HG03039 (cell line): ENCODE results near the gene TFAP2E.

Experiments used
- ATAC-seq: cut with Tn5 transposase; IDR thresholded peaks from one replicate; pipeline ENCODE4 v1.9.1; 2021; ENCODE audit warnings: mild to moderate bottlenecking, moderate library complexity; ENCODE audit not compliant: unreplicated experiment

TFAP2E gene

DNA sequence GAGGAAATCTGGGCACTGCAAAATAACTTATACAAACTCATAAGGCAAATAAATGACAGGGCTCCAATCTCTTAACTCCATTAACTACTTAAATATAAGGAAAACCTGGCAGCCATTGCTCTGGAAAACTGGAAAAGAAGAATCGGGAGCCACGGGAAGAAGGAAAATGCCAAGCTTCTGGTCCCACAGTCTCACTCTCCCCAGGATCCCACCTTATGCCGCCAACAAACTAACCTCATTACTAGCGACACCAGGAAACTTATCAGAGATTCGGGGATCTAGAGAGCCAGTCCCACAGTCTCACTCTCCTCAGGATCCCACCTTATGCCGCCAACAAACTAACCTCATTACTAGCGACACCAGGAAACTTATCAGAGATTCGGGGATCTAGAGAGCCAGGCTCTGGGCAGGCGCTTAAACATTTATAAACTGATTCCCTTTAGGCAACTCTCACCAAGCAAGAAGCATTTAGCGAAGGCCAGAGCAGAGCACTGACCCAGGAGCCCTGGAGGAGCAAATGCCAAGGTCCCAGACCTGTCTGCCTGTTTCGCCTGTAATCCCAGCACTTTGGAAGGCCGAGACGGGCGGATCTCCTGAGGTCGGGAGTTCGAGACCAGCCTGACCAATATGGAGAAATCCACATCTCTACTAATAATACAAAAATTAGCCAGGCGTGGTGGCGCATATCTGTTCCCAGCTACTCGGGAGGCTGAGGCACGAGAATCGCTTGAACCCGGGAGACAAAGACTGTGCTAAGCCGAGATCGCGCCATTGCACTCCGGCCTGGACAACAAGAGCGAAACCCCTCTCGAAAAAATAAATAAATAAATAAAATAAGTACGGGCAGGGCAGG, 67.5 kb downstream of the TFAP2E start:
- ATAC-seq, result no peak

DNA sequence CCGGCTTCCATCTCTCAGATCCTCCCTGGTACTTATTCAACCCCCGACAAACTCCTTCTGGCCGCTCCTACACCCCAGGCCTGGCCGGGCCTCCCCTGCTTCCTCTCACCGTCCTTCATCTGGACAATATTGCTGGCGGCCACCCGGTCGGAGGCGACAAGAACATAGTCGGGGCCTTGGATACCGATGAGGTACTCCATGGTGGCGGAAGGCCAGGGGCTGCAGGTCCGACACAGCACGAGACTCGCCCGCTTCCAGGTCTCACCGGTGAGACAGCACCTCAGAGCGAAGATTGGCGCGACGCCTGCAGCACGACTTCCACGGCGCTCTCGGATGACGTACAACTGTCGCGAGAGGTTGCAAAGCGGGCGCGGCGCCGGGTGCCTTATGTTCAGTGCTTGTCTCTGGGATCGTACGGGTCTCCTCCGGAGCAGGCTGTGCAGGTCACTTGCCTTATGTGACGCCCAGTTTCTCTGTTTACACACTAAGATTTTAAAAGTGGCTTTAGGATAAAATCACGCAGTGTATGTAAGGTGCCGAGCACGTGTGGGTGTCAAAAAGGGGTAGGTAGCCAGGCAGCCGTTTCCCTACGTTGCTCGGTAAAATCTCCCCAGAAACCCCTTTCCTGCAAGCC, 68.2 kb downstream of the TFAP2E start, which contains the start of gene PSMB2:
Gene PSMB2 (minus strand): TSS at position 294 of the 634 bp plus-strand sequence. CDS start 94 bp downstream, at position 200.
- ATAC-seq, result peak; percentile 78

DNA sequence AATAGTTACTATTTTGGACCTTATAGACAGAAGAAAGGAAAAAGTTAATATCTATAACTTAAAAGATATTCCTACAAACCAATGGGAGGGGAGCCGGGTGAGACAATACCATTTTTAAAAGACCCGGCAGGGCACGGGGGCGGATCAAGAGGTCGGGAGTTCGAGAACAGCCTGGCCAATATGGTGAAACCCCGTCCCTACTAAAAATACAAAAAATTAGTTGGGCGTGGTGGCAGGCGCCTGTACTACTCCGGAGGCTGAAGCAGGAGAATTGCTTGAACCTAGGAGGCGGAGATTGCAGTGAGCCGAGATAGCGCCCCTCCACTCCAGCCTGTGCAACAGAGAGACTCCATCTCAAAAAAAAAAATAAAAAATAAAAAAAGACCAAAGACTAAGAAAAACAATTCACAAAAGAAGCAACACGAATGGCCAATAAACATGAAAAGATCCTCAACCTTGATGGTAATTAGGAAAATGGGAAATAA, 69.4 kb downstream of the TFAP2E start:
- ATAC-seq, result no peak

GRCh38 chr1:35644204-35644603, 71.1 kb downstream of the TFAP2E start:
- no peak for ATAC-seq
